Neutrophil (primary cell): ENCODE results near the gene PDK2.

Experiments used
- H3K27ac ChIP-seq: fragments of 200-600 bp; sonication (generic); 2 replicates; pipeline ENCODE4 v1.5.1; 2016; ENCODE audit warnings: mild to moderate bottlenecking, moderate library complexity
- H3K27me3 ChIP-seq: fragments of 200-600 bp; sonication (generic); 2 replicates; pipeline ENCODE4 v1.6.0; 2016; ENCODE audit warnings: mild to moderate bottlenecking
- H3K36me3 ChIP-seq: fragments of 200-600 bp; sonication (generic); 2 replicates; pipeline ENCODE4 v1.5.1; 2017
- H3K4me1 ChIP-seq, 2 experiments: fragments of 200-600 bp in 1 of 2; sonication (generic) in 1 of 2; 1 replicate in 1 of 2; 2 replicates in 1 of 2; pipeline versions ENCODE4 v1.5.1 to v1.6.1; 2013 to 2016; ENCODE audit warnings: low read depth in 1 of 2, low read length in 1 of 2, mild to moderate bottlenecking in 1 of 2, moderate library complexity in 1 of 2; ENCODE audit not compliant: control insufficient read depth in 1 of 2, insufficient read depth in 1 of 2
- H3K4me3 ChIP-seq, 2 experiments: fragments of 200-600 bp in 1 of 2; sonication (generic) in 1 of 2; 1 replicate in 1 of 2; 2 replicates in 1 of 2; pipeline ENCODE4 v1.5.1; 2013 to 2016; ENCODE audit warnings: low read depth in 1 of 2, low read length in 1 of 2, mild to moderate bottlenecking in 1 of 2, moderate library complexity in 1 of 2
- H3K9me3 ChIP-seq: fragments of 200-600 bp; sonication (generic); 2 replicates; pipeline ENCODE4 v1.5.1; 2016
- CTCF ChIP-seq: fragments of 200-600 bp; sonication (generic); IDR thresholded peaks from 2 replicates; pipeline ENCODE4 v1.5.1; 2016; ENCODE audit warnings: antibody characterized with exemption

PDK2 gene

GRCh38 chr17:50106393-50107131, 11.4 kb downstream of the PDK2 start:
- Histone ChIP-seq H3K9me3 (no peaks in the 10 kb centered on the region), H3K27me3 (no peaks in the 10 kb centered on the region), H3K4me3 (no peak overlapping the region), H3K4me1 (no peaks in the 10 kb centered on the region), H3K36me3 (no peaks in the 10 kb centered on the region), H3K27ac (no peak overlapping the region)
- TF ChIP-seq CTCF: no peak

GRCh38 chr17:50107790-50108414, 12.8 kb downstream of the PDK2 start:
- H3K4me1 ChIP-seq: no peaks in the 10 kb centered on the region
- no peaks in the 10 kb centered on the region for H3K9me3 ChIP-seq
- H3K36me3 ChIP-seq: no peaks in the 10 kb centered on the region
- H3K27ac ChIP-seq: no peak overlapping the region
- H3K27me3 ChIP-seq: no peaks in the 10 kb centered on the region
- no peak overlapping the region for H3K4me3 ChIP-seq
- TF ChIP-seq CTCF: no peak

DNA sequence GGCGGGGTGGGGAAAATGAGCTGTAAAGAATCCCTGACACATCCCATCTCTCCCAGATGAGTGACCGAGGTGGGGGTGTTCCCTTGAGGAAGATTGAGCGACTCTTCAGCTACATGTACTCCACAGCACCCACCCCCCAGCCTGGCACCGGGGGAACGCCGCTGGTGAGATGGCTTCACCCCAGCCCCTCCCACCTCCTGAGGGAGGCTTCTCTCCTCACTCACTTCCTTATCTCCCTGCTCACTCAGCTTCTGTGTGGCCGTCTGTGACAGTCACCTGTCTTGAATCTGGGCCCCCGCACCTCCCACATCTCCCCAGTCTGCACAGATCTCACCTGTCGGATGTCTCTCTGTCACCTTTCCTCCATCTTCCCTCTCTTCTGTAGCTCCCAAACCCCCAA, 13.4 kb downstream of the PDK2 start:
- no peaks in the 10 kb centered on the region for H3K9me3 ChIP-seq
- no peaks in the 10 kb centered on the region for H3K4me1 ChIP-seq
- no peaks in the 10 kb centered on the region for H3K27me3 ChIP-seq
- no peak overlapping the region for H3K27ac ChIP-seq
- H3K36me3 ChIP-seq: no peaks in the 10 kb centered on the region
- no peak overlapping the region for H3K4me3 ChIP-seq
- no peak for TF ChIP-seq CTCF

GRCh38 chr17:50109207-50109606, 14.1 kb downstream of the PDK2 start:
- Histone ChIP-seq H3K27me3 (peaks cover 6% of the 10 kb centered on the region), H3K27ac (no peak overlapping the region), H3K36me3 (no peaks in the 10 kb centered on the region), H3K4me1 (no peaks in the 10 kb centered on the region), H3K9me3 (no peaks in the 10 kb centered on the region), H3K4me3 (no peak overlapping the region)
- TF ChIP-seq CTCF: no peak

DNA sequence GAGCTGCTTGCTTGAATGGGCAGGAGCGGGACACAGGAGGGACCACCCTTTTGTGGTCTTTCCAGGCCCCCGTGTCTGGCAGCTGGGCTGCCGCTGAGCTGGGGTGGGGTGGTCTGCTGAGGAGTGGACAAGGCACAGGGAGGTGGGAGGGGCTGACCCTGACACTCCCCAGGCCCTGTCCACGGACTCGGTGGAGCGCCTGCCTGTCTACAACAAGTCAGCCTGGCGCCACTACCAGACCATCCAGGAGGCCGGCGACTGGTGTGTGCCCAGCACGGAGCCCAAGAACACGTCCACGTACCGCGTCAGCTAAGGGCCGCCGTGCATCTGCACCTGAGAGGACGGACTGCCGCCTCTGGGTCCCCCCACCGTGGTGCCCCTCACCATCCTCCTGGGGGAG, 14.6 kb downstream of the PDK2 start:
- H3K36me3 ChIP-seq: no peaks in the 10 kb centered on the region
- H3K27me3 ChIP-seq: peaks cover 11% of the 10 kb centered on the region
- H3K4me1 ChIP-seq: no peaks in the 10 kb centered on the region
- no peak for TF ChIP-seq CTCF
- H3K27ac ChIP-seq: no peak overlapping the region
- H3K9me3 ChIP-seq: no peaks in the 10 kb centered on the region
- no peak overlapping the region for H3K4me3 ChIP-seq
